NCI-H446 (cell line): ENCODE measurements around the gene RAP2C.
A peak's percentile ranks its signal among the peaks of the same experiment; 100 is the strongest.

ENCODE experiments used
- DNase-seq, 2 experiments: peaks; one replicate each; lab custom pipeline; 2025; lab: John Stamatoyannopoulos, UW

RAP2C gene

DNA sequence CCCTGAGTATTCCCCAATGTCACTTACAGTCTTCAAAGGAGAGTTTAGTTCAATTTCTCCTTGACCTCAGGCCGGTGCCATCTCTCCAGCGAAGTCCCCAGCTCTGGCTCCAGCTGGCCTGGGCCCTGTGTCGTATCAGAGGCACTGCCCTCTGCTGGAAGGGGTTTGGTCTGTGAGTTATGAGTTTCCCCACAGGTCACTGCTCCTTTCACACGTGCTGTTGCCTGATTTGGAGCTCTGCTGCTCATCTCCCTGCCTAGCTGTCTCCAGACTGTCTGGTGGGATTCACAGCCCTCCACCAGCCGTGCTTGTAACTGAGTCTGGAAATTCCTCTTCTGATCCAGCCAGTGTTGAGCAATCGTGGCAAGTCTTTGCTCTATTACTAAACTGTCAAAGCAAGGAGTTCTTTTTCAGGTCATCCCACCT is at the start of gene RAP2C:
TSS of gene RAP2C (minus strand) at position 105 of the 426 bp plus-strand sequence. CDS start 2,179 bp downstream, outside the sequence.
- DNase-seq, result peak; percentile 1 to 38

DNA sequence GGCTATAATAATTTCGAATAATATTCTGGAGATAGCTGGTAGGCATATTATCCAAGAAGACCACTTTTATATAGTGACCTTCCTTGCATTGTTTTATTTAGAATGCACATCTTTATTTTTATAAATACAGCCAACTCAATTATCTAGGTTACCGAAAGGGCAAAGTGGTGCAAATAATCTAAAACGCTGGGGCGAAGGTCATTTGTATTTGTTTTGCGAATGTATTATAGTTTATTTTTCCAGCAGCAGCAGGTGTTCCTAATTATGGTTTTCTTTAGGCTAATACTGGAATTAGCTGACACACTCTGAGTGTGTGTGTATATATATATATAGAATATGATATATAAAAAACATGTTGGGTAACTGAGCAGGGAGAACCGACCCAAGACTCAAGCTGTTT is 48.1 kb upstream of the RAP2C start:
- DNase-seq, result no peak

GRCh38 chrX:132266583-132267355 is 47.5 kb upstream of the RAP2C start:
- no peak for DNase-seq

GRCh38 chrX:132263127-132263526 is 43.9 kb upstream of the RAP2C start:
- no peak for DNase-seq

- no peak for DNase-seq
Observed at GRCh38 chrX:132258509-132258908, 39.3 kb upstream of the RAP2C start.

DNA sequence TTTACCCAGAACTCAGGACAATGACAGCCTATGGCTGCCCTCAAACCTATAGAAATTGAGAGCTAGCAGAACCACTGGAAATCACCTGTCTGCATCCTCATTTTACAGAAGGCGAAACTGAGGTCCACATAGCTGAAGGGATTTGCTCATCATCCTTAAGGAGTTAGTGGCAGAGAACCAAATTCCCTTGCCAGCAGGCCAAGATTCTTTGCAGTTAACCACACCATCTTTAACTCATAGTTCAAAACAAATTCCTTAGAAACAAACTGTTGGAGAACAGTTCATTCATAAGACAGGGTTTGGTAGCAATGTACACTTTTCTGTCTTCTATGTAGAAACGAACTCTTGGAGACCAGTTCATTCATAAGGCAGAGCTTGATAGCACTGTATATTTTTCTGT is 37.9 kb upstream of the RAP2C start:
- no peak for DNase-seq

DNA sequence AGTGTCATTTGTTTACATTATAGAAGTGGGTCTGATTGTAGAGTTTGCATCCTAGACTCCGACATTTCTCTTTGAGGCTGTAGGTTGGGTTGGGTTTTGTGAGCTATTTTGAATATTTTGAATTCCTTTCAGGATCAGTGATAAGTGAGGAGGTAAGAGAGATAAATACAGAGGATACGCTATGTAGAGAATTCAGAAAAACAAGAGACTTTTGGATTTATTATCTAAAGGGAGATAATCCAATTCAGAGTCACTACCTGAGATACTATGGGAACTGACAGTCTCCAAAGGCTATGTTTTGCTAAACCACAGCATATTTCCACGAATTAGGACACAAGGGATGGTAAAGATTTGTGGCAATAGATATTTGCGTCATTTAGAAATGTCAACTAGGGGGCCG is 16.9 kb upstream of the RAP2C start:
- no peak for DNase-seq

DNA sequence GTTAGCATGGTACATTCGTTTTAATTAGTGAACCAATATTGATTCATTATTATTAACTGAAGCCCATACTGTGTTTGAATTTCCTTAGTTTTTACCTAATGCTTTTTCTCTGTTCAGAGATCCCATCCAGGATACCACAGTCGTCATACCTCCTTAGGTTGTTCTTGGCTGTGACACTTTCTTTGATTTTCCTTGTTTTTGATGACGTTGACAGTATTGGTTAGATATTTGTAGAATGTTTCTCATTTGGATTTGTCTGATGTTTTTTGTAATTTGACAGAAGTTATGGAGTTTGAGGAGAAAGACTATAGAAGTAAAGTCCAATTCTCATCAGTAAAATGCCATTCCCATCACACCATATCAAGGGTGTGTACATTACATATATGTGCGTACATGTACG is 16.2 kb upstream of the RAP2C start:
- no peak for DNase-seq

DNA sequence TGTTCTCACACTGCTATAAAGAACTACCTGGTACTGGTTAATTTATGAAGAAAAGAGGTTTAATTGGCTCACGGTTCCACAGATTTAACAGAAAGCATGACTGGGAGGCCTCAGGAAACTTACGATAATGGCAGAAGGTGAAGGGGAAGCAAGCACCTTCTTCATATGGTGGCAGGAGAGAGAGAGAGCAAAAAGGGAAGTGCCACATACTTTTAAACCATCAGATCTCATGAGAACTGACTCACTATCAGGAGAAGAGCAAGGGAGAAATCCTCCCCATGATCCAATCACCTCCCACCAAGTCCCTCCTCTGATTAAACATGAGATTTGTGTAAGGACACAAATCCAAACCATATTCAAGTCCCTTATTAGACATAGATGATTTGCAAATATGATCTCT is 12.3 kb upstream of the RAP2C start:
- DNase-seq, result no peak

- no peak for DNase-seq
Observed at GRCh38 chrX:132227383-132228112, 8.3 kb upstream of the RAP2C start.

- DNase-seq, result no peak
Observed at GRCh38 chrX:132226169-132226568, 6.9 kb upstream of the RAP2C start.

- DNase-seq, result peak; percentile 18 to 77
Observed at GRCh38 chrX:132218100-132218812, 991 bp downstream of the RAP2C start.

DNA sequence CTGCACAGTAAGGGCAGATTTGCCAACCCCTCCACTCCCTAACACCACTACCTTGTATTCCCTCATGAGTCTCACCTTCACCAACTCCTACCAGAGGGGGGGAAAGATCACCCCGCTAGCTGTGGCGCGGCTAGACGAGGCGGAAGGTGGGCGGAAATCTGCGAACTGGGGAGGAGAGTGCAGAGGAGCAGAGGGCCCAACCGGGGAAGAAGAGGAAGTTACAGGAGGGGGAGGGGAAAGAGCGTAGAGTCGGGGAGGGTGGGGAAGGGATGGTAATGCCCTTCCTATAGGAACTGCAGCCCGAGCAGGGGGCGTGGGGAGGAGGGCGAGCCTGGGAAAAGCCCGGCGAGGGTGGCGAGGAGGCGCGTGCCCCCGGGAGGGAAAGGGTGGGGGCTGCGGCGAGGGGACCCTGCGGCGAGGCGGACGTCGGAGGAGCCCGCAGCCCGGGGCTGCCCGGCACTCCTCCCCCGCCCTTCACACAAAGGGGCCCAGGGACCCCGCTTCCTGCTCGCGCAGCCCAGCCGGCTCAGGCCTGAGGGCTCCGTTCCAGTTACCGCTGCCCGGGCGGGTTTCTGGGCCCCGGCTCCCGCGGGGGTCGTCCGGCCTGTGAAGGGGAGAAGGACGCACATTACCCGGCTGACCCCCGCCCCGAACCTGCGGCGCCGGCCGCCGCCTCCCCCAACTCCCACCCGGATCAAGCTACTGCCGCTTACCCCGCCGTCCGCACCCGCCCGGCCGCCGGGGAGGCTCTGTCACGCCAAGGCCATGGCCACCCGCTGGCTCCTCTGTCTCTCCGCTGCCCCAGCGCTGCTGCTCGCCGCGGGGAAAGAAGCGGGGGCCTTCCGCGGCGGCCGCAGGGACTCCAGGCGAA is 1.8 kb downstream of the RAP2C start:
- DNase-seq, result peak; percentile 0 to 44

DNA sequence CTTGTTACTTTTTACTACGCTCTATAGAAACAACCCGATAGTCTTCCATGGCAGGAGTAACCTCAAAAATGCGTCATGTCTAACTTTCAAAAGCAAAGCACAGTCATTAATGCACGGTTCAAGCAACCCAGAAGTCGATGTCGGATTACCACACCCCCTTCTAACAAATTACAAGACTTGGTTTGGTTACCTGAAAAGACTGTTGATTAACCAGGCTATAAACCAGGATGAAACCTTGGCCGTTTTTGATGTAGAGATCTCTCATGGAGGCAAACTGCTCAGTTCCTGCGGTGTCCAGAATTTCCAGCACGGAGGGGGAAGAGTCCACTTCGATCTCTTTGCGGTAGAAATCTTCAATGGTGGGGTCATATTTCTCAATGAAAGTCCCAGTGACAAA is 2.4 kb downstream of the RAP2C start:
- no peak for DNase-seq

DNA sequence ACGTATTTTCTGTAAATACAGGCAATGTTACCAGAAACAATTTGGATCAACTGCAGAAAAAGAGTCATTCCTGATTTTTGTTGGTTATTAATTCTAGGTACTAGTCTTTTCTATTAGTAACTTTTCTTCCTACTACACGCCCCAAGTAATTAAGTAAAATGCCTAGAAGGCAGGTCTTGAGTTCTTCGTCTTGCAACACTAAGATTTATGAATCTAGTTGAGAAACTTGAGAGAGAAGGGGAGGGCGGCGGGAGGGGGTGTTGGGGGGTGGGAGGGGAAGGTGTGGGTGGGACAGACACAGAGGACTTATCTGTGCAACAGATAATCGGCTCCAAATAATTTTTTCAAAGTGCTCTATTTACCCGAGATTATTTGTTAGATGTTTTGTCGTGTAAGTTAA is 3.0 kb downstream of the RAP2C start:
- no peak for DNase-seq

DNA sequence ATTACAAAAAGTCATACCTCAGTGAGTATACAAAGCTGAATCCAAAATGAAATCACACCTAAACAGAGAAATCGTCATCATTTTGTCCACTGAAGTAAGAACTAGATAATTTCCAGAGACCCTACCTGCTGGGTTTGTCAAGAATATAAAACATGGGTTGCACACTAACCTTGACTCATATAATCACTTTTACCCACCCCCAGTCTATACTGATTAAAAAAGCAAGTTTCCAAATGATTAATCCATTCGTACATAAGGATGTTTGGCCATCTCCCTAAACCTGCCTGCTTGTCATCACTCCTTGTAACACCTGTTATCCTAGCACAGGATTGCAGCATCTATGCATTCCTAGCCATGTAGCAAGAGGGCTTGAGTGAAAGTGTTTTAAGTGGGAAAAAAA is 4.7 kb downstream of the RAP2C start:
- DNase-seq, result no peak

DNA sequence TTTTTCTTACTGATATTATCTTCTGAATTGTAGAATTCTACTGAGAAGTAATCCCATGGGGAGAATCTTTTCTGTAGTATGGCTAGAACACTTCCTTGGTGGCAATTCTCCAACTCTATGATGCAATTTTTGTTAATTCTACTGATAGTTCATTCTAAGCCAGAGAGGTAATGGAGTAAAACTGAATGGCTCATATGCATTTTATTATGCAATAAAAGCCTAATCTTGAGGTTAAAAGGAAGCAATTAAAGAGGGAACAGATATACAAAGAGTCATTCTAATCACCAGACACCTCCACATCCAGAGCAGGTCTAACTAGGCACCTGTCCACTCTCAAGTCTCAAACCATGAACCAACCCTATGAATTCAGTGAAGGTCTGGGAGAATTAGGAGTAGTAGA is 9.7 kb downstream of the RAP2C start:
- DNase-seq, result no peak

DNA sequence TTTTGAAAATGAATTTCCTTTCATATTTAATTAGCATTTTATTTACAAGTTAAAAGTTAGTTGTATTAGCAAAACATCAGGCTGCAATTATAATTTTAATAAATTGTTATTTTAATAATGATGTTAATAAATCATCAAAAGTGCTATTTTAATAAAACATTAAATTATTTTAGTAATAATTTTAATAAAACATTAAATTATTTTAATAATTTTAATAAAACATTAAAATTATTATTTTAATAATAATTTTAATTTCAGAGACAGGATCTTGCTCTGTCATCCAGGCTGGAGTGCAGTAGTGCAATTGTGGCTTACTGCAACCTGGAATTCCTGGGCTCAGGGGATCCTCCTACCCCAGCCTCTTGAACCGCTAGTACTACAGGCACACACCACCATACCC is 10.8 kb downstream of the RAP2C start:
- no peak for DNase-seq

GRCh38 chrX:132207996-132208395 is 11.3 kb downstream of the RAP2C start:
- DNase-seq, result no peak

DNA sequence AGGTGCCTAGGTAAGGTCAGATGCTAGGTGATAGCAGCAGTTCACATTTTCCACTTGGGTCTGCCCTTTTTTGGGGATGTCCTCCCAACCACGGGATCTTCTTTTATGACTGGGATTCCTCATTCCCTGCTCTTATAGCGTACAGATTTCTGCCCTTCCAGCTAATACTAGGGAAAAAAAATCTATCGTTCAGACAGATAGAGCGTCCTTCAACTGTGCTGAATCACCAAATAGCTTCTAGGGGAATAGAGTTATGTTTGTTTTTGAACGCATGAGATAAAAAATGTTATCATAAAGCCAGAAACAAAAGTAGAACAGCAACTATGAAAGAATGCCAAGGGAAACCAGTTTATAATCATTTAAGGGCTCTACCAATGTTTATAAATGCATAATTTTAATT is 13.0 kb downstream of the RAP2C start:
- DNase-seq, result no peak

DNA sequence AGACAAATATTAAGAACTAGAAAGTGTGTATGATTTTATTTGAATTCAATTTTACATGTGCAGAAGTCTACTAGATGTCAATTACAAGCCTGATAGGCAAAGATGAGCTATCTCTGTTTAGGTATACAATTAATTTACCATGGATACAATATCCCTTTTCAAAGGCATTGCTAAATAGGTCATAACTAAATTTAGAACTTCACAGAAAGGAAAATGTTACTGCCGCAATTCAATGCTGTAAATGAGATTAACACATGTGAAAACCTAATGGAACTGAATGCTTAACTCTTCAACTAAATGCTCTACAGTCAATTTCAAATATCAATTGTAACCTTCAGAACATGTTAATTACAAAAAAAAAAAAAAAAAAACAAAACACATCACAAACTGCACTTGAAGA is 14.6 kb downstream of the RAP2C start:
- no peak for DNase-seq

- DNase-seq, result no peak
Observed at GRCh38 chrX:132200976-132201375, 18.3 kb downstream of the RAP2C start.
